ENCODE data around the gene PCBP1.

The PCBP1 gene

GRCh38 chr2:70069049-70069448, 18.2 kb upstream of the PCBP1 start:
- Histone ChIP-seq H4K20me1 (ENCODE audit: control insufficient read depth, insufficient read depth, low read depth, low read length) (no peaks in the 10 kb centered on the region), H3K9me2 (replicated peaks; ENCODE audit: control insufficient read depth, low read length) (no peaks in the 10 kb centered on the region), H3K4me3 (ENCODE audit: low read length) (no peak overlapping the region), H3K79me2 (ENCODE audit: control insufficient read depth, low read length) (no peaks in the 10 kb centered on the region), H3K36me3 (ENCODE audit: control insufficient read depth, low read length) (peaks cover 34% of the 10 kb centered on the region), H3F3A (ENCODE audit: control insufficient read depth, insufficient read depth) (peaks cover 3% of the 10 kb centered on the region; the same call in 1 of the 2 replicates), H3K9me3 (ENCODE audit: control insufficient read depth, insufficient read depth, low read length) (no peaks in the 10 kb centered on the region), H3K4me1 (ENCODE audit: control insufficient read depth, low read length) (peaks cover 7% of the 10 kb centered on the region; the same call in 1 of the 2 replicates), H3K27ac (ENCODE audit: low read depth, low read length) (no peak overlapping the region), H3K4me2 (ENCODE audit: low read length) (no peak overlapping the region), H3K27me3 (ENCODE audit: control insufficient read depth, low read length) (no peaks in the 10 kb centered on the region)
- TF ChIP-seq CTCF (IDR thresholded peaks at IDR 0.05; ENCODE audit: low read depth, low read length, poor library complexity, severe bottlenecking) (no peak), EZH2phosphoT487 (IDR thresholded peaks at IDR 0.05; ENCODE audit: borderline replicate concordance, low read length) (no peak)

- Histone ChIP-seq H4K20me1 (ENCODE audit: control insufficient read depth, insufficient read depth, low read depth, low read length) (no peaks in the 10 kb centered on the region), H3K4me2 (ENCODE audit: low read length) (peak overlapping the region; percentile 15; the same call in 1 of the 2 replicates), H3K36me3 (ENCODE audit: control insufficient read depth, low read length) (peaks cover 27% of the 10 kb centered on the region), H3K4me1 (ENCODE audit: control insufficient read depth, low read length) (peaks cover 7% of the 10 kb centered on the region; the same call in 1 of the 2 replicates), H3K9me2 (replicated peaks; ENCODE audit: control insufficient read depth, low read length) (no peaks in the 10 kb centered on the region), H3K4me3 (ENCODE audit: low read length) (no peak overlapping the region), H3F3A (ENCODE audit: control insufficient read depth, insufficient read depth) (peaks cover 3% of the 10 kb centered on the region; the same call in 1 of the 2 replicates), H3K9me3 (ENCODE audit: control insufficient read depth, insufficient read depth, low read length) (no peaks in the 10 kb centered on the region), H3K27me3 (ENCODE audit: control insufficient read depth, low read length) (no peaks in the 10 kb centered on the region), H3K79me2 (ENCODE audit: control insufficient read depth, low read length) (no peaks in the 10 kb centered on the region), H3K27ac (ENCODE audit: low read depth, low read length) (no peak overlapping the region)
- TF ChIP-seq CTCF (IDR thresholded peaks at IDR 0.05; ENCODE audit: low read depth, low read length, poor library complexity, severe bottlenecking) (peak; percentile 75), EZH2phosphoT487 (IDR thresholded peaks at IDR 0.05; ENCODE audit: borderline replicate concordance, low read length) (no peak)
Measured at GRCh38 chr2:70070542-70071268, 16.6 kb upstream of the PCBP1 start.

GRCh38 chr2:70073493-70073892, 13.8 kb upstream of the PCBP1 start:
- Histone ChIP-seq H3F3A (ENCODE audit: control insufficient read depth, insufficient read depth) (peaks cover 3% of the 10 kb centered on the region; the same call in 1 of the 2 replicates), H3K4me3 (ENCODE audit: low read length) (no peak overlapping the region), H3K9me2 (replicated peaks; ENCODE audit: control insufficient read depth, low read length) (no peaks in the 10 kb centered on the region), H3K4me1 (ENCODE audit: control insufficient read depth, low read length) (peaks cover 7% of the 10 kb centered on the region; the same call in 1 of the 2 replicates), H4K20me1 (ENCODE audit: control insufficient read depth, insufficient read depth, low read depth, low read length) (no peaks in the 10 kb centered on the region), H3K36me3 (ENCODE audit: control insufficient read depth, low read length) (peaks cover 31% of the 10 kb centered on the region), H3K27ac (ENCODE audit: low read depth, low read length) (no peak overlapping the region), H3K9me3 (ENCODE audit: control insufficient read depth, insufficient read depth, low read length) (no peaks in the 10 kb centered on the region), H3K27me3 (ENCODE audit: control insufficient read depth, low read length) (no peaks in the 10 kb centered on the region), H3K4me2 (ENCODE audit: low read length) (no peak overlapping the region), H3K79me2 (ENCODE audit: control insufficient read depth, low read length) (no peaks in the 10 kb centered on the region)
- TF ChIP-seq CTCF (IDR thresholded peaks at IDR 0.05; ENCODE audit: low read depth, low read length, poor library complexity, severe bottlenecking) (no peak), EZH2phosphoT487 (IDR thresholded peaks at IDR 0.05; ENCODE audit: borderline replicate concordance, low read length) (no peak)

Measured in DOHH2 (cell line).